AG04450 (cell line): ENCODE results near the gene KIF14. TPM values are rescaled to one million over a fixed set of nuclear protein-coding genes. Genes with fewer than 3 reads are reported as not detected.

Experiments
- CTCF ChIA-PET: fragments of 300-600, 350-600 bp; formaldehyde crosslinking; extraction: SDS; loops from one replicate; lab custom pipeline; 2022; ENCODE audit warnings: antibody characterized with exemption, inconsistent platforms; lab: Charles Lee
- POLR2A ChIA-PET: fragments of 350-600 bp; formaldehyde crosslinking; extraction: SDS; loops from one replicate; lab custom pipeline; 2021; ENCODE audit warnings: antibody characterized with exemption, inconsistent platforms; lab: Yijun Ruan, JAX
- DNase-seq: peaks from one replicate; pipeline ENCODE4 v3.0.0-alpha.2; 2011; ENCODE audit warnings: low read depth, low spot score
- H3K27ac ChIP-seq: one replicate; pipeline ENCODE4 v1.5.1; 2012; ENCODE audit warnings: low read depth, low read length, control low read depth
- H3K27me3 ChIP-seq: one replicate; pipeline ENCODE4 v1.6.0; 2012; ENCODE audit warnings: low read length; ENCODE audit not compliant: control insufficient read depth, insufficient read depth
- H3K4me3 ChIP-seq: 2 replicates; pipeline ENCODE4 v1.5.1; 2011; ENCODE audit warnings: mild to moderate bottlenecking, low read depth, low read length, control low read depth
- H3K9me3 ChIP-seq: 2 replicates; pipeline ENCODE4 v1.5.1; 2012; ENCODE audit warnings: low read length; ENCODE audit not compliant: control insufficient read depth, insufficient read depth
- CTCF ChIP-seq: IDR thresholded peaks from 2 replicates; pipeline ENCODE4 v1.5.1; 2011; ENCODE audit warnings: low read depth, low read length, control low read depth, inconsistent platforms
- polyA plus RNA-seq: library from polyadenylated mRNA; depleted of rRNA; stranded (reverse); fragments of >200 nt; gene quantifications from 2 replicates; pipeline ENCODE4 v1.2.3, GENCODE V29; 2011

Gene KIF14
- polyA plus RNA-seq, 1 experiment, result 2.9 TPM

GRCh38 chr1:200644021-200644420 is 23.5 kb upstream of the KIF14 start:
- ChIA-PET CTCF (interaction anchor here (2.9 kb wide), 1 partner anchor 21 kb away, joined by 7 read pairs; no protein-coding TSS in a partner anchor), POLR2A (no interaction called here)
- no peak for DNase-seq

GRCh38 chr1:200642481-200642880 is 21.9 kb upstream of the KIF14 start:
- Histone ChIP-seq H3K27ac (no peak overlapping the region), H3K9me3 (no peaks in the 10 kb centered on the region; the same call in 1 of the 2 replicates), H3K27me3 (no peaks in the 10 kb centered on the region), H3K4me3 (no peak overlapping the region)
- TF ChIP-seq CTCF, result no peak
- POLR2A ChIA-PET, result no interaction called here
- CTCF ChIA-PET, result interaction anchor here (1.4 to 2.9 kb wide), 2 partner anchors 20 to 329 kb away, joined by 3 to 7 read pairs; no protein-coding TSS in a partner anchor
- no peak for DNase-seq

More at GRCh38 chr1:200644021-200644420, 23.5 kb upstream of the KIF14 start:
- no peaks in the 10 kb centered on the region; the same call in 1 of the 2 replicates for H3K9me3 ChIP-seq
- H3K27ac ChIP-seq, result no peak overlapping the region
- H3K27me3 ChIP-seq, result no peaks in the 10 kb centered on the region
- no peak for TF ChIP-seq CTCF
- H3K4me3 ChIP-seq, result no peak overlapping the region

- POLR2A ChIA-PET, result interaction anchor here (0.7 kb wide), 1 partner anchor 29 kb away, joined by 3 read pairs; no protein-coding TSS in a partner anchor
- H3K27me3 ChIP-seq, result no peaks in the 10 kb centered on the region
- H3K4me3 ChIP-seq, result no peak overlapping the region
- CTCF ChIA-PET, result interaction anchor here (1.1 to 1.6 kb wide), 2 partner anchors 19 to 29 kb away, joined by 3 to 6 read pairs; partner anchors contain the start of gene DDX59
- no peak overlapping the region for H3K27ac ChIP-seq
- no peak for DNase-seq
- no peak for TF ChIP-seq CTCF
- H3K9me3 ChIP-seq, result no peaks in the 10 kb centered on the region; the same call in 1 of the 2 replicates
Observed at GRCh38 chr1:200640963-200641401, 20.4 kb upstream of the KIF14 start.

- POLR2A ChIA-PET, result interaction anchor here (0.7 kb wide), 1 partner anchor 30 kb away, joined by 3 read pairs; no protein-coding TSS in a partner anchor
Observed at GRCh38 chr1:200640373-200640962, 19.9 kb upstream of the KIF14 start.

More at GRCh38 chr1:200640373-200640962, 19.9 kb upstream of the KIF14 start:
- Histone ChIP-seq H3K27ac (peak overlapping the region; percentile 54), H3K27me3 (no peaks in the 10 kb centered on the region), H3K4me3 (no peak overlapping the region), H3K9me3 (no peaks in the 10 kb centered on the region; the same call in 1 of the 2 replicates)
- DNase-seq, result no peak
- CTCF ChIA-PET, result interaction anchor here (1.1 to 1.6 kb wide), 2 partner anchors 18 to 29 kb away, joined by 3 to 6 read pairs; partner anchors contain the start of gene DDX59
- TF ChIP-seq CTCF, result no peak
